Psoas muscle (tissue), 8 donors: ENCODE measurements around the gene FBXW9. TPM values are rescaled to one million over a fixed set of nuclear protein-coding genes. Genes with fewer than 3 reads are reported as not detected.

Experiments
- ATAC-seq, 4 donors: fragments of 200-7000 bp; cut with Tn5 transposase; one replicate each; pipeline ENCODE4 v1.9.1; 2020; ENCODE audit warnings: moderate library complexity in 3 of 4, mild to moderate bottlenecking in 2 of 4
- DNase-seq, 2 donors: peaks; one replicate each; pipeline ENCODE4 v3.0.0-alpha.2; 2020
- H3K27ac ChIP-seq: fragments of 200-600 bp; one replicate; pipeline ENCODE4 v1.8.0; 2022
- H3K27me3 ChIP-seq, 3 donors: fragments of 200-600 bp in 1 of 3; one replicate each; pipeline versions ENCODE4 v1.6.1 to v1.8.0; 2013 to 2022; ENCODE audit warnings: low read length in 2 of 3, mild to moderate bottlenecking in 2 of 3, moderate library complexity in 1 of 3; ENCODE audit not compliant: insufficient read depth in 3 of 3
- H3K36me3 ChIP-seq, 2 donors: fragments of 200-600 bp in 1 of 2; one replicate each; pipeline versions ENCODE4 v1.6.1 to v1.8.0; 2013 to 2022; ENCODE audit warnings: low read depth in 1 of 2, mild to moderate bottlenecking in 1 of 2, moderate library complexity in 1 of 2; ENCODE audit not compliant: insufficient read depth in 1 of 2
- H3K4me1 ChIP-seq: fragments of 200-600 bp; one replicate; pipeline ENCODE4 v1.8.0; 2022
- H3K4me3 ChIP-seq: fragments of 200-600 bp; one replicate; pipeline ENCODE4 v1.8.0; 2022; ENCODE audit warnings: mild to moderate bottlenecking
- H3K9me3 ChIP-seq: fragments of 200-600 bp; one replicate; pipeline ENCODE4 v1.8.0; 2022
- WGBS, 3 donors: extraction: QIAGEN DNeasy Blood & Tissue Kit; methylation state at CpG; one replicate each; pipeline versions ENCODE4 v1.1.6 to v1.1.7; 2013; 5-methylcytosine and 5-hydroxymethylcytosine counted together
- intact Hi-C, 2 donors: fragments of 100-400 bp; cut with DNase I; formaldehyde crosslinking; loops; one replicate each; pipeline versions ENCODE4 v1.11.0 to v1.14.2; 2022
- polyA plus RNA-seq, 3 donors: library from polyadenylated mRNA; stranded (reverse); fragments of 200-250 nt; gene quantifications; one replicate each; pipeline ENCODE4 v1.2.3, GENCODE V29; 2013
- total RNA-seq, 4 donors: library from RNA; stranded (reverse); fragmentation: NEBNext Ultra II Directional in 2 of 4; extraction: Animal tissue kit (Norgen Biotek cat#: 25700) in 2 of 4; gene quantifications; one replicate each; pipeline versions ENCODE4 v1.2.1 to v1.2.4, GENCODE V29; 2021 to 2023
- TF ChIP-seq, protein P1 (sequence below): fragments of 200-600 bp; IDR thresholded peaks from one replicate; pipeline ENCODE4 v1.8.0; 2022; ENCODE audit warnings: antibody characterized with exemption
- donor health status: healthy with polysubstance abuse.
- donor health status: DM: no; HTN: no; CAD: no; lungs with moderate emphysema.
- donor health status: Bipolar disorder and iron deficiency.
- donor health status: healthy.
- donor health status: DM: yes; HTN: yes; CAD: no.
- donor health status: DM: no; HTN: no; CAD: no.
- donor health status: DM: no; HTN: no; CAD: no.
- donor health status: DM: yes; HTN: yes; CAD: no.

The FBXW9 gene
- total and polyA plus RNA-seq, 7 donors, result 1.2 to 9.2 (median 2.2) TPM

DNA sequence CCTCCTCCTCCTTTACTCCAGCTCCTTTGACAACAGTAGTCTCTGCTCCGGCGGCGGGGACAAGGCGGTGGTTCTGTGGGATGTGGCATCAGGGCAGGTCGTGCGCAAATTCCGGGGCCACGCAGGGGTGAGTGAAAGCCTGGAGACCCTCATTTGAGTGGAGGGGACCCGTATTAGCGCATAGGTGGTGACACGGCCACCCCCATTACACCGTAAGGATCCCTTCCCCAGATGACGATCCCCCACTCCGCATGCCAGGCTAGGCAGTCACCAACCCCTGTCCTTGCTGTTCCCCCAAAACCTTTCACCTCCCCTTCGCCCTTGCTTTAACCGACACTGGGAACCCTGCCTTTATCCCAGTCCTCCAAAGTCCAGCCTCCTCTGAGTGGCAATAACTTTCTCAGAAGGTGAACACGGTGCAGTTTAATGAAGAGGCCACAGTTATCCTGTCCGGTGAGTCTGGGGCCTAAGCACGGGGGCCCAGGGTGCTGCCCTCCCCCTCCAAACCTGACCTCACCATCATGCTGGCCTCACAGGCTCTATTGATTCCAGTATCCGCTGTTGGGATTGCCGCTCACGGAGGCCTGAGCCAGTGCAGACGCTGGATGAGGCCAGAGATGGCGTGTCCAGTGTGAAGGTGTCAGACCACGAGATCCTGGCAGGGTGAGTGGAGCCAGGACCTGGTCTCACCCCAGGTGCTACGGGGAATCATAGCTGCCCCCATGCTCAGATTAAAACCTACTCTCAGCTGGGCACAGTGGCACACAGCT, 26.1 kb downstream of the FBXW9 start:
- ATAC-seq (no peak), DNase-seq (no peak)
- Histone ChIP-seq H3K27ac (peak overlapping the region; percentile 98), H3K27me3 (no peaks in the 10 kb centered on the region), H3K4me3 (peak overlapping the region; percentile 98), H3K9me3 (no peaks in the 10 kb centered on the region), H3K4me1 (peaks cover 33% of the 10 kb centered on the region), H3K36me3 (peaks cover 0 to 45% of the 10 kb centered on the region in 2 donors)
- intact Hi-C loops, result loop anchor here (5.0 to 10.0 kb wide), 2 partner anchors 106 to 108 kb away; no protein-coding TSS in a partner anchor
- TF ChIP-seq, protein P1, sequence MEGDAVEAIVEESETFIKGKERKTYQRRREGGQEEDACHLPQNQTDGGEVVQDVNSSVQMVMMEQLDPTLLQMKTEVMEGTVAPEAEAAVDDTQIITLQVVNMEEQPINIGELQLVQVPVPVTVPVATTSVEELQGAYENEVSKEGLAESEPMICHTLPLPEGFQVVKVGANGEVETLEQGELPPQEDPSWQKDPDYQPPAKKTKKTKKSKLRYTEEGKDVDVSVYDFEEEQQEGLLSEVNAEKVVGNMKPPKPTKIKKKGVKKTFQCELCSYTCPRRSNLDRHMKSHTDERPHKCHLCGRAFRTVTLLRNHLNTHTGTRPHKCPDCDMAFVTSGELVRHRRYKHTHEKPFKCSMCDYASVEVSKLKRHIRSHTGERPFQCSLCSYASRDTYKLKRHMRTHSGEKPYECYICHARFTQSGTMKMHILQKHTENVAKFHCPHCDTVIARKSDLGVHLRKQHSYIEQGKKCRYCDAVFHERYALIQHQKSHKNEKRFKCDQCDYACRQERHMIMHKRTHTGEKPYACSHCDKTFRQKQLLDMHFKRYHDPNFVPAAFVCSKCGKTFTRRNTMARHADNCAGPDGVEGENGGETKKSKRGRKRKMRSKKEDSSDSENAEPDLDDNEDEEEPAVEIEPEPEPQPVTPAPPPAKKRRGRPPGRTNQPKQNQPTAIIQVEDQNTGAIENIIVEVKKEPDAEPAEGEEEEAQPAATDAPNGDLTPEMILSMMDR, result no peak
- 37 to 41% (median 38%) methylated on average over 26 of the region's 26 CpGs for WGBS, 3 donors

DNA sequence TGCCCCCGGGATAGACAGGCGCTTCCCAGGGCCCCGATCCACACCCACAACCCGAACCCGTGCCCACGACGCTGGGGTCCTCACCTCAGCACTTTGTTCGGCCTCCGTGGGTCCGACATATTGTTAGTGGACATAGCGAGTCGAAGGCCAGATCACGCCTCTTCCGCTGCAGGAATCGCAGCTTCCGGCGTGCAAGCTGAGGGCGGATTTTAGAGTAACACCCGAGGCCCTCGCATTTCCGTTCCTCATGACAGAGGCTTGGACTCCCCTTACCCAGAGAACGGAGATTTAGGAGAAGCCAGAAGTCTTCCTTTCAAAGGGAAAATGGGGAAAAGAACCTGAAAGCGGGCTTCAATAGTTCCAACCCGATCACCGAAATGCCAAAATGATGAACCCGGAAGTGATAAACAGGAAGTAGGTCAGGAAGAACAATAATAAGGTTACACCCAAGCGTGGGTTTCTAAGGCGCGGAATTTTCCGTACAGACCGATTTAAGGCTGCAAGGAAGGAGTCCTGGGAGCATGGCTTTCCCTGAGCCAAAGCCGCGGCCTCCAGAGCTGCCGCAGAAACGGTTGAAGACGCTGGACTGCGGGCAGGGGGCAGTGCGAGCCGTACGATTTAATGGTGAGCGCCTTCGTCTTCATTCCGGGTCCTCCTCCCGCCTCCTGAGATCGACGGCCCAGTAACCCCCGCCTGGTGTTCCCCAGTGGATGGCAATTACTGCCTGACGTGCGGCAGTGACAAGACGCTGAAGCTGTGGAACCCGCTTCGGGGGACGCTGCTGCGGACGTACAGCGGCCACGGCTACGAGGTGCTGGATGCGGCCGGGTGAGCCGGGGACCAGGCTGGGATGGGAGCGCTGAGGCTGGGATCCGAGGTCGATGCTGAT, 26.9 kb downstream of the FBXW9 start:
- TF ChIP-seq, protein P1, result no peak
- H3K9me3 ChIP-seq, result no peaks in the 10 kb centered on the region
- peak overlapping the region; percentile 98 for H3K4me3 ChIP-seq
- ATAC-seq, result peak; percentile 64 to 81 (median 78)
- intact Hi-C loops, result loop anchor here (5.0 to 10.0 kb wide), 2 partner anchors 105 to 107 kb away; no protein-coding TSS in a partner anchor
- peak; percentile 79 to 90 for DNase-seq
- peaks cover 0 to 44% of the 10 kb centered on the region in 2 donors for H3K36me3 ChIP-seq
- H3K27me3 ChIP-seq, result no peaks in the 10 kb centered on the region
- H3K4me1 ChIP-seq, result peaks cover 33% of the 10 kb centered on the region
- 0% methylated on average over 63 to 64 of the region's 64 CpGs for WGBS, 3 donors
- H3K27ac ChIP-seq, result peak overlapping the region; percentile 98

DNA sequence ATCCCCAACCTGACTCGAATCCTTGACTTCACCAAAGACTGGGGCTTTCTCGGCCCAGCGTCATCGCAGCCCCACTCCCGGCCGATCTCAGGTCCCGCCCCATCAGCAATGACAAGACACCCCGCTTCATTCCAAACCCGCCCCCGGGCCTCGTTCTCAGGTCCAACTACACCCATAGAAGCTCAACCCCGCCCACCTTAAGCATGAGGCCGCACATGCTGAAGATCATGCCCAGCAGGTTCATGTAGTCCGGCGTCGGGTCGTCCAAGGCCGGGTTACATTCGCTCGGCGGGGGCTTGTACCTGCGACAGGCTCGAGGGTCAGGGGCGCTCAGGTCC, 27.5 kb downstream of the FBXW9 start:
- H3K36me3 ChIP-seq, result peaks cover 0 to 44% of the 10 kb centered on the region in 2 donors
- H3K27me3 ChIP-seq, result no peaks in the 10 kb centered on the region
- H3K4me1 ChIP-seq, result peaks cover 33% of the 10 kb centered on the region
- peak overlapping the region; percentile 98 for H3K4me3 ChIP-seq
- ATAC-seq (peak; percentile 7 to 31 (median 12)), DNase-seq (peak; percentile 60 to 80)
- no peaks in the 10 kb centered on the region for H3K9me3 ChIP-seq
- peak overlapping the region; percentile 98 for H3K27ac ChIP-seq
- intact Hi-C loops, result no loop called here
- WGBS, 3 donors, result 0 to 1% (median 1%) methylated on average over 24 of the region's 24 CpGs
- TF ChIP-seq, protein P1, result no peak

DNA sequence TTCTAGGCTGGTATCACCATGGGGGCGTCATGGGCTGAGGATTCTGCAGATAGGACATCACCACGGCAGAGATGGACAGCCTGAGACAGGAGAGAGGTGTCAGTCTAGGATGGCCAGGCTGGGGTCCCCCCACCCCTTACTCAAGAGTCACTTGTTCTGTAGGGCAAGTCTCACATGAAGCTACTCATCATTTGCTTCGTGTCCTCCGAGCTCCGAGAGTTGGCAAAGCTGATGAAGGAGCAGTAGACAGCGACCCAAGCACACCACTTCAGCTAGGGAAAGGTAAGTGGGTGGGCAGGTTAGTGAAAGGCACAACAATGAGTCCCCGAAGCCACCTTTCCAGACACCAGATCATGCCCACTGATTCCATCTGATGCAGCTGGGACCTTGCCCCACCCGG, 28.1 kb downstream of the FBXW9 start:
- H3K4me1 ChIP-seq, result peaks cover 33% of the 10 kb centered on the region

More for the DNA sequence above, 28.1 kb downstream of the FBXW9 start:
- intact Hi-C loops, result no loop called here
- H3K36me3 ChIP-seq, result peaks cover 0 to 44% of the 10 kb centered on the region in 2 donors
- peak overlapping the region; percentile 98 for H3K27ac ChIP-seq
- ATAC-seq (no peak), DNase-seq (no peak)
- no peaks in the 10 kb centered on the region for H3K27me3 ChIP-seq
- TF ChIP-seq, protein P1, result no peak
- no peaks in the 10 kb centered on the region for H3K9me3 ChIP-seq
- peak overlapping the region; percentile 98 for H3K4me3 ChIP-seq
- 61 to 78% (median 62%) methylated on average over 8 of the region's 8 CpGs for WGBS, 3 donors
